Stomach (tissue), 4 donors: ENCODE results near the gene PPT2.

Experiments used
- CTCF ChIP-seq, 7 experiments: fragments of 450-650 bp in 4 of 7; fragments of 200-600 bp in 3 of 7; sonication (generic) in 3 of 7; IDR thresholded peaks; one replicate each; pipeline ENCODE4 v1.5.1; 2016 to 2019; ENCODE audit warnings: antibody characterized with exemption in 7 of 7, control low read depth in 2 of 7, mild to moderate bottlenecking in 1 of 7
- POLR2A ChIP-seq, 4 donors: fragments of 450-650 bp; IDR thresholded peaks; one replicate each; pipeline ENCODE4 v1.6.1; 2016; ENCODE audit warnings: antibody characterized with exemption in 4 of 4, control low read depth in 2 of 4, mild to moderate bottlenecking in 1 of 4, moderate library complexity in 1 of 4

- TF ChIP-seq POLR2A (IDR thresholded peaks at IDR 0.05) = no peak
- no peak for TF ChIP-seq CTCF (IDR thresholded peaks at IDR 0.05)
Observed at GRCh38 chr6:32171234-32171633, 17.3 kb downstream of the PPT2 start.
